CMK (cell line): ENCODE results near the gene SMIM30.
"Not testable (repeated sequence)": the region's sequence is repeated elsewhere in the genome, so short reads cannot be mapped to it uniquely, and the experiment has no call there.

Experiments
- DNase-seq: peaks from one replicate; pipeline ENCODE4 v3.0.0-alpha.2; 2010; ENCODE audit warnings: low read depth

Gene SMIM30

GRCh38 chr7:113118074-113118959 lies at the start of gene SMIM30:
Gene SMIM30 (minus strand): TSS chr7:113118554. CDS start chr7:113117578, 976 bp downstream.
- DNase-seq, result peak; percentile 46

GRCh38 chr7:113166176-113166575 lies 47.8 kb upstream of the SMIM30 start:
- DNase-seq, result not testable (repeated sequence)

GRCh38 chr7:113161050-113161449 lies 42.7 kb upstream of the SMIM30 start:
- DNase-seq, result no peak

DNA sequence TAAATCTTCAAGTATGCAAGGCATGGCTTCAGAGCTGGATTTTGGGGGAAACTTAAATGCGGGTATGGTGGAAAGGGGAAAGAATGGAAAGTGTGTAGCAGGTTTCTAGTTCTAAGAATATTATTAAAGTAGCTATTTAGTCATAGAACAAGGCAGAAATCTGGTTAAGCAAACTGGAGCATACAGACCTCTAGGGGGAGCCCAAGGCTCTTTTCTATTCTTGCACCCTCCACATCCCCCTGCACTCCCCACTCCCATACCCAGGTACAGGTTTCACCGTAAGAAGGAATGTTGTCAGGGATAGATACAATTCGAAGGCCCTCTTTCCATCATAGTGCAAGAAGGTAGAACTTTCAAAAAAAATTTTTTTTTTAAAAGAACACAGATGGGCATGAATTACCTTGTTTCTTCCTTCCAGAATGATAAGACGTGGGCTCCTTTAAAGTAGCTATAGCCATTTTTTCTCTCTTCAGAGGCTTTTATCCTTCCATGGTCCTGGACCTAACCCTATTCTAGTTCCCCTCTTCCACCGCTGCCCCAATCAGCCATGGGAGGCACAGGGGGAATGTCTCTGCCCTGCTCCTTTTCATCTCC lies 41.5 kb upstream of the SMIM30 start:
- DNase-seq, result no peak

GRCh38 chr7:113158756-113159155 lies 40.4 kb upstream of the SMIM30 start:
- no peak for DNase-seq

GRCh38 chr7:113154117-113154516 lies 35.8 kb upstream of the SMIM30 start:
- no peak for DNase-seq

DNA sequence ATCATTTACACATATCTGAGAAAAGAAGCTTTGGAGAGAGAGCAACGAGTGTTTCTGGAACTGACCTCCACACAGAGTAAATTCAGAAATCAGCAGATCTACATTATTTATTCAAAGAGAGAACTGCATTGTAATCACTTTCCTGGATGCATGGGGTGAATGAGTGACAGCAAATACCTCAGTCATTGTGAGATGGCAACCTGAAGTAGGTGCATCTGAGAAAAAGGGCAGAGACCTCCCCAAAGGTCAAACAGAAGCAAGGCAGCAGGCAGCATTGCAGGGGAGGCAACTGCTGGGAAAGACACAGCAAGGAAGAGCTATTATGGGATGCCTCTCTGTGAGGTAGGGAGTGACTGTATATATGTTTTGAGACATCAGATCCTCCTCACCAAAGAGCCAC lies 26.5 kb upstream of the SMIM30 start:
- DNase-seq, result no peak

GRCh38 chr7:113143486-113144257 lies 25.3 kb upstream of the SMIM30 start:
- no peak for DNase-seq

- DNase-seq, result peak; percentile 38
Observed at GRCh38 chr7:113142385-113143119, 24.2 kb upstream of the SMIM30 start.

DNA sequence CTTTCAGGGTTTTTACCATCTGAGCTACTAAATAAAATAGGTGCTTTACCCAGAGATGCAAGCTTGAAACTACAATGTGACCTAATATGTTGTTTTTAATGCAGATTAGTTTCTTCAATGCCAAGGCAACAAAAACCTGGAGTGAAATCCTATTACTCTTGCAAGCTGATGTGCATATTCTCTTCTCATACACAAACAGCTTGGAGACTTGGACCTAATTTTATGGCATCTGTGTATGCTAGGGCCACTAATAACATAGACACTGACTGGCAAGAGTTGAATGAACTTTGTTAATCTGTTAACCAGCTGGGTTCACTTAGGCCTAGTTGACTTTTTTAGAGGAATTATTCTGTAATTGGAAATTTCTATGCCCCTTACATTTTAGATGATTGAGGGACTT lies 23.4 kb upstream of the SMIM30 start:
- no peak for DNase-seq

GRCh38 chr7:113140956-113141355 lies 22.6 kb upstream of the SMIM30 start:
- DNase-seq, result no peak

DNA sequence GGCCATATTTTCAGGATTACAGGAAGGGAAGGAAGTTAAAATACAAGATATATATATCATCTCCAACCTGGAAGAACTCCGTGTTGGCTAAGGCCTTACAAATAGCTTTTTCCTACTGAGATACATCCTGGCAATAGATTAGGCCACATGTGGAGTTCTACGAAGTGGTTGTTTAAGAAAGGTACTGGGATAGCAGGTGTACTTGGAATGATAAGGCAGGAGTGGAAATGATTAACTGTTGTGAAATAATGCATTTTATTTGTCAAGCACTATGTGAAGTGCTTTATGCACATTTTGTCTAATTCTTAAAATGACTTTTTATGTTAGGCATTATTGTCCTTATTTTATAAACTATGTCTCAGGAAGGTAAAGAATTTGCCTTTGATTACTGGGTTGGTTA lies 18.9 kb upstream of the SMIM30 start:
- DNase-seq, result no peak

- DNase-seq, result no peak
Observed at GRCh38 chr7:113134025-113134424, 15.7 kb upstream of the SMIM30 start.

- DNase-seq, result no peak
Observed at GRCh38 chr7:113131367-113131766, 13.0 kb upstream of the SMIM30 start.

GRCh38 chr7:113128031-113128430 lies 9.7 kb upstream of the SMIM30 start:
- DNase-seq, result no peak

DNA sequence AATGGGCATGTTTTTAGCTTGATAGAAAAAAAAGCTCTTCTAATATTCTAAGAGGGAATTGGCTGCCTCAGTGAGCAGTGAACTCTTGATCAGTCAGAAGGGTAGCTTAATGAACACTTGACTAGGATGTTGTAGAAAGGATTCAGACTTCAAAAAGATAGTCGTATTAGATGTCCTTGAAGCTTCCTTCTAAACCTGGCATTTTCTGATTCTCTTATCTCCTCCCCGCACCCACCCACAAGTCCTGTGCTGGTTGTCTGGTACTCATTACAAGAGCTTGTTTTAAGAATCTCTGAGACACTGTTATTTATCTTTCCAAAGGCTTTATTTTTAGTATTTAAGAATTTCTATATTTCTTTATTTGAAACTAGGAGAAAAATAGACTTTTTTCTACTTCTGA lies 7.4 kb upstream of the SMIM30 start:
- DNase-seq, result no peak

DNA sequence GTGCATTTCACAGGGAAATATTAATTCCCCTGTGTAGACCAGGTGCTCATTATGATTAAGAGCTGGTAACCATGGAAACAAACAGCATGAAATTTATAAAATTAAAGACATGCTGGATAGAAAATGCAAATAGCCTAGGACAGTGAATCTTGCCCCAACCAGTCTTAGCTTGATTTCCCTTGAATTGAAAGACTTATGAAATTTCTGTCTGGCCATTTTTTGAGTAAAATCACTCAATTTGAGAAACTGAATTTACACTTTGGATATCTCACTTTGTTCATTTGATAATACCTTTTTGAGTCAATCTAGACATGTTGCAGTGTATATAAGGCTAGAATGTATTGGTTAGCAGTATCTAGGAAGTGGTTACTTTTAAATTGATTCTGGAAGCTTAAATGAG lies 4.4 kb upstream of the SMIM30 start:
- DNase-seq, result no peak

GRCh38 chr7:113120647-113121046 lies 2.3 kb upstream of the SMIM30 start:
- DNase-seq, result no peak

- no peak for DNase-seq
Observed at GRCh38 chr7:113119429-113119828, 1.1 kb upstream of the SMIM30 start.

DNA sequence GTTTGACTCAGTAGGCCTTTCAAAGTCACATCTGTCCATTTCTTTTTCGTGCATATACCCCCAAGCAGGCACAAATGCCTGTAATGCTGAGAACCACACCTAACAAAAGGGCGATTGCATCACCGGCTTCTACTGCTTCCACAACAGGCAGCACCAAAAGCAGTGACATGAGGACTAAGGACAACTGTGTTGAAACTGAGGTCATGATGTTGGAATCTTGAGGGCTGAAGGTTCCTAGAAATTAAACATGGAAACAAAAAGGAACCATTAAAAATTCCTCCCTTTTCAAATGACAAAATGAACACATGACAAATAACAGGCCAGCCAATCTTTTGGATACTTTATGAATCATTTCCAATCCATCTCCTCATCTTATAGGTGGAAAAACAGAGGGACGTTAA lies 980 bp downstream of the SMIM30 start:
- DNase-seq, result not testable (repeated sequence)

- no peak for DNase-seq
Observed at GRCh38 chr7:113113912-113114311, 4.4 kb downstream of the SMIM30 start.

- DNase-seq, result no peak
Observed at GRCh38 chr7:113109718-113110117, 8.6 kb downstream of the SMIM30 start.
